GM18519 (cell line): Measurements from ENCODE around the gene DUSP6.

Source experiments
- ATAC-seq: cut with Tn5 transposase; IDR thresholded peaks from one replicate; pipeline ENCODE4 v1.9.1; 2021; ENCODE audit warnings: mild to moderate bottlenecking, moderate library complexity; ENCODE audit not compliant: unreplicated experiment, low FRiP score

Gene DUSP6

GRCh38 chr12:89335452-89336244, 16.7 kb downstream of the DUSP6 start:
- no peak for ATAC-seq

DNA sequence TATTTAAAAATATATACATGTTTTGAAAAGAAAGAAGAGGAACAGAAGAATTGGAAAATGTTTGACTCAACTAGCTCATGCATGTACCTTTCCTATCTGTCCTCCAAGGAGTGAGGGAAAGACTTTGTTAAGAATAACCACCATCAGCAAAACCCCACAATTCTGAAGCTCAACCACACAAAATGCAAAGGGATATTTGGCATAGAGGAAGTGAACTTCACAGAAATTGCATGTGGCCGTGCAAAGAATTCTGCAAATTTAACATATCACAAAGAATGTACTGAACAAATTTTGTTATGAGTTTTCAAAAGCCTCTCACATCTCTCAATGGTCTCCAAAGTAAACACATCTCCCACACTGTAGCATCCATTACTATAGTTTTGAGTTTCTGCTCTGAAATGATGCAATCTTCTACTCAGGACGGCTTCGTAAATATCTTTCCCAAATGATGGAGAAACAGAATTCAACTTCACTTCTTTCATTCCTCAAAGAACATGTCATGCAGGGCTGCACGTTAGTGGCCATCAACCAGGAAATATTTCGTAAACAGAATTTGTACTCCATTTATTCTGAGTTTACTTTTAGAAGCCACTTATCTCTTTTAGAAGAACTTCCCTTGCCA, 17.6 kb downstream of the DUSP6 start:
- no peak for ATAC-seq

DNA sequence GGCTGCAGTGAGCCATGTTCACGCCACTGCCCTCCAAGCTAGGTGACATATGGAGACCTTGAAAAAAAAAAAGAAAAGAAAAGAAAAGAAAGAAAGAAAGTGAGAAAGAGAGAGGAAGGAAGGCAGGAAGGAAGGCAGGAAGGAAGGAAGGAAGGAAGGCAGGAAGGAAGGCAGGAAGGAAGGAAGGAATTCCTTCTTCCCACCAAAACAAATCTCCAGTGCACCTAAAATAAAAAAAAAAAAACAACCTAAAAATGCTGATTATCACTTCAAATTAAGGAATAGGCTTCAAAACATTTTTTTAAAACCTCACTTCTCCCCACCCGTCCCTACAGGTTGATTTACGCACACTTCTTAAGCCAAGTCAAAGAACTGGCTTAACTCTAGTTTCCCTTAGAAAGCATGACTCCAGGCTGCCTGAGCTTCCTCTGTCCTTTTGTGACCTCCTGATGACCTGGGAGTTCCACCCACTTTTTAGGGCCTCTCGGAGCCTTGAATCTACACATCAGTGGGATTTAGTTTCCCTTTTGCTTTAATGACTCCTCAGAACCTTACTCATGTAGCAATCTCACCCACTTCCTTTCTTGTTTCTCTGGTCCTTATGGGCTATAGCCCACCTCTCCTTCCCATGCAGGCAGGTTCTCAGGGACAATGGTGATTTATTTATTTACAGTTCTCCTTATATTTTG, 18.6 kb downstream of the DUSP6 start:
- no peak for ATAC-seq

GRCh38 chr12:89328151-89329030, 23.9 kb downstream of the DUSP6 start:
- no peak for ATAC-seq

DNA sequence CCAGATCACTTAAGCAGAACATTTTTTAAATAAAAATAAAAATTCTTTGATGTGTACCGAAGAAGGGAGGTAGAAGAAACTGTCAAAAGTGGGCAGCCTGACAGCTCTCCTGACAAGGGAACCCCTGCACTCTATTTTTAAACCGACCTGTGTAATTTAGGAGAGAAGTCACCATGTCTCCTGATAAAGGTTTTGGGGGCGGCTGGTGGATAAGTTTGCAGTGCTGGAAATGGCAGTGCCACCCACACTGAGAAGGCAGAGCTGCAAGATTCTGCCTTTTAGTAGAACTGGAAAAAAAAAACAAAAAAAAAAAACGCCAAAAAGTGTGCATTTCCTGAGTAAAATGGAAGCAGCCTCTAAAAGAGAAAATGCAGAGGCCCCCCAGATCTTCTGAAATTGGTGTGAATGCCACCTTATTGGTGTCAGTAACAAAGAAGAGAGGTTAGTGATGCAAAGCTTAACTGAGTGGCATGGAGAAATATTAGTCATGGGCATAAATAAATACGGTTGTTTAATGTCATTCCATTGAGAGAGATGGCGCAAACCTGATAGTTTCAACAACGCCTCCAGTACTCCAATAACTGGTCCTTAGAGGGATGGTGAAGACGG, 24.7 kb downstream of the DUSP6 start:
- no peak for ATAC-seq

GRCh38 chr12:89326239-89327040, 25.9 kb downstream of the DUSP6 start:
- ATAC-seq = no peak

DNA sequence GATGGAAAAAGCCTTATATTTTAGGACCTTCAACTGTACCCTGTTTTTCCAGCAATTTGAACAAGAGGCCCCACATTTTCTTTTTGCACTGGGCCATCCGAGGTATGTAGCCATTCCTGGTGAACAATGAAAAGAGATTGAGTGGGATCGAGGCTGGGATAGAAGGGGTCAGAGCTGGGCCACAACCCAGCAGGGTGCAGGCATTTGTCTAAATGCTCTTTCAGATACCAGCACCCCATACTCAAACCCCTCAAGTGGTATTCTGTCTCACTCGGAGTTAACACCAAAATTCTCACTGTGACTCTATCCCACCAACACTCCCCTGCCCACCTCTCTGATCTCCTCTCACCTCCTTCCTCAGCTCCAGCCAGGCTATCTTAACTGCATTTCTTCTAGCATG, 26.8 kb downstream of the DUSP6 start:
- no peak for ATAC-seq

DNA sequence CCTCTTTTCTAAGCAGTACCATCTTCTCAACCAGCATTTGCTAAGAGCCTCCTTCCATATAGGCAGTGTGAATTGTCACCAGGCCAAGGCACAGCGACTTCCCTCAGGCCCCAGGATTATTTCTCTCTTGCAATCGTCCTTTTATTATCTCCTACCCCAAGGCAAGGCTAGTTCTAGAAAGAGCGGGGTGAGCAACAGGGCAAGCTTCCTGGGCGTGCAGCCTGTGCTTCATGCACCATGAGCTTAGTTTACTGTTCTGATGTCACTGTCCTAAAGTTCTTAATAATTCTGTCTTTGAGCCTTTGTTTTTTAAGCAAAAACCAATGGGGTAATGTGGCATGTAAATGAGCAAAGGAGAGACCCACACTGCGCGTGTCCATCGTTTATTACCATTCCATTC, 27.9 kb downstream of the DUSP6 start:
- no peak for ATAC-seq

DNA sequence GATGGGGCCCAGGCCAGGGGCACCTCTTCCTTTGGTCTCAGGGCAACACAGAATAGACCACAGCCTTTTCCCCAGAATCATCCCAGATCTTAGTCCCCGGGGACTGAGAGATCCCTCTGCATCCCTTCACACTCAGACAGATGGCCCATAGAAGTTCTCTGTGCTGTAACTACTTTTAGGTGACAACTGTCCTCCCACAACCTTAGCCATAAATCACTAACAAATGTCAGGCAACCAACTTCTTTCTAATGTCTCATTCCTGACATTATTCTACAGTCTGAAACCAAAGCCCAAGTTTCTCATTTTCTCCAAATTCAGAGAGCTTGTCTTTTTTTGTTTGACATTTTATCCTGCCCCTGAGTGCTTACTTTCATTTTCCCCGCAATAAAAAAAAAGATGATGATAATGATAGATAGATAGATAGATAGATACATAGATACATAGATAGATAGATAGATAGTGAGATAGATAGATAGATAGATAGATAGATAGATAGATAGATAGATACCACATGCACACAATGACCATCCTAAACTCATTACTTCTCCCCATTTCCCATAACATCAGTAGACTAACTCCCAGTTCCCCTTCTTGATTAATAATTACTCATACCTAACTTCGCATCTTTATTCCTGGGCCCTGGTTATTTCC, 28.6 kb downstream of the DUSP6 start:
- no peak for ATAC-seq

DNA sequence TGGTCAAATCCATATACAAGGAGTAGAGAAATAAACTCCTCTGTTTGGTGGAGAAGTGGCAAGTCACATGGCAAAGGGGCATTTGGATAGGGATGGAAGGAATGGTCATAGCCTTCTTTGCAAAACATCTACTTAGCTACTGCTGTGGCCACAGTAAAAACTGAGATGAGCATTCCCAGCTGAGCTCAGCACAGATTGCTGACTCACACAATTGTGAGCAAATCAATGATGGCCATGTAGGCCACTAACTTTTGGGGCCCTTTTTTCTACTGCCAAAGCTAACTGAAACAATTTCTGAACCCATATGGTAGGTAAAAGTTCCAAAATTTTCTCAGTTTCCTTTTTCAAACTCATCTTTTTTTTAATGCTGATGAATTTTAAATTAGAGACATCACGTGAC, 31.6 kb downstream of the DUSP6 start:
- ATAC-seq = no peak

- no peak for ATAC-seq
Measured at GRCh38 chr12:89319606-89320005, 32.7 kb downstream of the DUSP6 start.

GRCh38 chr12:89319122-89319521, 33.2 kb downstream of the DUSP6 start:
- no peak for ATAC-seq

DNA sequence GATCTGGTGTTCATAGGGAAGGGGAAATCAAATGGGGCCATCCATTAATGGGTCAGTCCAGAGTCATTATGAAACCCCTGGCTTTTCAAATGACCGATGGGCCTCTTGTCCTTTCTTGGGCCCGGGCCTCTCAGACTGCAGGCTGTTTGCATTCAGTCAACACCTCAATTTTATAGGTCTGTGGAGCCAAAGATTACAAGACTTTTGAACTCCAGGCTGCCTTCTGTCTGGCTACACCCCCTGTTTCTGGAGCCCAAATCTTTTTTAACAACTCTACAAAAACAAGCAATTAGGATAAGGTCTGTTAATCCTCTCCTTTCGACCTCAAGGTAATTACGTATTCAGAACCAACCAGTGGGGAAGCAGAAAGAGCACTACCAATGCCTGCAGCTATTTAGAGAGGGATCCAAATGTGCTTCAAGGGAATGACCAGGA, 35.6 kb downstream of the DUSP6 start:
- no peak for ATAC-seq

GRCh38 chr12:89314060-89314761, 38.1 kb downstream of the DUSP6 start:
- ATAC-seq = no peak

DNA sequence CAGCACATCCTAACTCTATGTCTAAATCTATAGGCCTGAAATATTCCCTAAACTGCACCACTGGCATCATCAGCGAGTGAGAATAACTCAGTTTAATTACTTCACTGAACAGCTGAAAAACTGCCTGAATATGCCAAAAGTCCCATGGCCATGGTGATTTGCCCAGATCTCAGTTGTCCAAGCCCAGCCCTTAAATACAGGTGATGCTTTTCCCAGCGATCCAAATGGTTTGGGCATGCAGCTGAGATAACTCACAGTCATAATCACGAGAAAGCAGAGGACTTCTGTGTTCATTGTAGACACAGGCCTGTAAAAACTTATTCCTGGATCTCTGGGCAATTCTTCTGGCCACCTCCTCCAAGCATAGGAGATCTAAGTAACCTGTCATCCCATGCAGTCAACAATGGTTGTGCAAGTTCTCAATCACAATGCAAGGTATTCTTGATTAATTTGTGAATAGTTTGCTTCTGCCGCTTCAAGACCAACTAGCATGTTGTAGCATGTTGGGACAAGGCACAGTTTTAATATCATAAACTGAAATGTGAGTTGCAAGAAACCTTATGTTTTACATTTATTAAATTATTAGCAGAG, 40.5 kb downstream of the DUSP6 start:
- no peak for ATAC-seq

GRCh38 chr12:89309815-89310214, 42.5 kb downstream of the DUSP6 start:
- no peak for ATAC-seq

DNA sequence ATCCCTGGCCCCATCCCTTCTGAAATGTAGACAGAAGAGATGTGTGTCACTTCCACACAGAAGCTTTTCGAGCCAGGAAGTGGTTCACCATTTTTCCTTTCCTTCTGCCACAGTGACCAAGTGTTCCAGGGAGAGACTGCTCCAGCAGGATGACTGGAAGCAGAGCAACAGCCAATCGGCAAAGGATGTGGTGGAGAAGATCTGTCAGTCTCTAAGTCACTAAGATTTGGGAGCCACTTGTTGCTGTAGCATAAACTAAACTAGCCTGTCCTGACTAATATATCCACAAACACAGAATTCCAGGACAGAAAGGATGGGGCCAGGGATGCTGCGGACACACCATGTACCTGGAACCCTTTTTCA, 42.9 kb downstream of the DUSP6 start:
- no peak for ATAC-seq
